ENCODE data around the gene DPH6.

Gene DPH6

DNA sequence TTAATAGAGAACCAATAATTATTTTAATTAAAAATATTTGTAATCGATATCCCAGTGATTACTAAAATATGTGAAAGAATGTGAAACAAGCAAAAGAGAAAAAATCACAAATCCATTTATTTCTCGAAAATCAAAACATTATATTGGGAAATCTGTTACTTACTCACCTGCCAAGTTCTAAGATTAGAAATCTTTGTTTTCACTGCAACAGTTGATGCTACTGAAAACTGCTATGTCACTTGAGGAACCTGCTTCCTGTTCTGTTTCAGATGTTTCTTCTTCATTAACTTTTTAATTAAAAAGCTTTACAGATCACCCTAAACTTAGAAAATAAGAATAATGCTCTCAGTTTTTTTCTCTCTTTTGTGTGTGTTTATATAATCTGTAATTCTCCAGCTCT is 13.7 kb upstream of the DPH6 start:
- H3K9me2 ChIP-seq (replicated peaks; ENCODE audit: insufficient read depth, low read length): no peaks in the 10 kb centered on the region
- no peaks in the 10 kb centered on the region for H3F3A ChIP-seq (ENCODE audit: insufficient read depth)
- H3K9me3 ChIP-seq (ENCODE audit: insufficient read depth, low read length): no peaks in the 10 kb centered on the region
- H4K20me1 ChIP-seq (ENCODE audit: low read depth, low read length): no peaks in the 10 kb centered on the region
- H3K4me3 ChIP-seq (ENCODE audit: insufficient read depth, low read length, poor library complexity, severe bottlenecking): no peak overlapping the region
- no peaks in the 10 kb centered on the region for H3K27me3 ChIP-seq (ENCODE audit: low read length)
- no peak overlapping the region for H3K4me2 ChIP-seq (ENCODE audit: low read depth, low read length, poor library complexity, severe bottlenecking)
- TF ChIP-seq, protein P1, sequence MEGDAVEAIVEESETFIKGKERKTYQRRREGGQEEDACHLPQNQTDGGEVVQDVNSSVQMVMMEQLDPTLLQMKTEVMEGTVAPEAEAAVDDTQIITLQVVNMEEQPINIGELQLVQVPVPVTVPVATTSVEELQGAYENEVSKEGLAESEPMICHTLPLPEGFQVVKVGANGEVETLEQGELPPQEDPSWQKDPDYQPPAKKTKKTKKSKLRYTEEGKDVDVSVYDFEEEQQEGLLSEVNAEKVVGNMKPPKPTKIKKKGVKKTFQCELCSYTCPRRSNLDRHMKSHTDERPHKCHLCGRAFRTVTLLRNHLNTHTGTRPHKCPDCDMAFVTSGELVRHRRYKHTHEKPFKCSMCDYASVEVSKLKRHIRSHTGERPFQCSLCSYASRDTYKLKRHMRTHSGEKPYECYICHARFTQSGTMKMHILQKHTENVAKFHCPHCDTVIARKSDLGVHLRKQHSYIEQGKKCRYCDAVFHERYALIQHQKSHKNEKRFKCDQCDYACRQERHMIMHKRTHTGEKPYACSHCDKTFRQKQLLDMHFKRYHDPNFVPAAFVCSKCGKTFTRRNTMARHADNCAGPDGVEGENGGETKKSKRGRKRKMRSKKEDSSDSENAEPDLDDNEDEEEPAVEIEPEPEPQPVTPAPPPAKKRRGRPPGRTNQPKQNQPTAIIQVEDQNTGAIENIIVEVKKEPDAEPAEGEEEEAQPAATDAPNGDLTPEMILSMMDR (IDR thresholded peaks at IDR 0.05; ENCODE audit: insufficient read depth, low read length, poor library complexity, severe bottlenecking): no peak
- no peak for TF ChIP-seq EZH2phosphoT487 (conservative IDR thresholded peaks at IDR 0.05; ENCODE audit: low read length)
- H3K9ac ChIP-seq (ENCODE audit: low read length): no peak overlapping the region
- H3K79me2 ChIP-seq (ENCODE audit: insufficient read depth, low read length): no peaks in the 10 kb centered on the region
- no peak overlapping the region for H2AFZ ChIP-seq (ENCODE audit: low read depth, low read length, severe bottlenecking)
- no peak overlapping the region for H3K27ac ChIP-seq (ENCODE audit: low read depth, low read length)
- H3K36me3 ChIP-seq (ENCODE audit: low read length): no peaks in the 10 kb centered on the region

DNA sequence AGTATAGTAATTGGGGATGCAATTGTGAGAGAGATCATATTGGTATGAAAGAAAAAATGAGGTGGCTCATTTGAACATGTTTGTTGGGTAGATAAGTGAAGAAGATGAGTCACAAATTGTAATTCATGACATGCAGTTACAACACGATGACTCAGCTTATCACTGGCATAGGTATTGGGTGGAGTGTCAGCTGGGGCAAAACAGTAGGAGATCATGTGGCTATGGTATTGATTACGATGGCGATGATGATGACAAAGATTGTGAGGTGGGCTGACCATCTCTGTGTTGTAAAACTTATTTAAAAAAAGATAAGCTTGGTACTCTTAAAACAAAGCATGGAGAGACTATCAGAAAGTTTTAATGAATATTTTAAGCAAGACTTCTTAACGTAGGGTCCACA is 11.6 kb upstream of the DPH6 start:
- no peaks in the 10 kb centered on the region for H3K9me3 ChIP-seq (ENCODE audit: insufficient read depth, low read length)
- H3K27me3 ChIP-seq (ENCODE audit: low read length): no peaks in the 10 kb centered on the region
- no peak overlapping the region for H3K4me3 ChIP-seq (ENCODE audit: insufficient read depth, low read length, poor library complexity, severe bottlenecking)
- no peaks in the 10 kb centered on the region for H3K79me2 ChIP-seq (ENCODE audit: insufficient read depth, low read length)
- H3K27ac ChIP-seq (ENCODE audit: low read depth, low read length): no peak overlapping the region
- H3F3A ChIP-seq (ENCODE audit: insufficient read depth): no peaks in the 10 kb centered on the region
- no peaks in the 10 kb centered on the region for H3K36me3 ChIP-seq (ENCODE audit: low read length)
- H3K9me2 ChIP-seq (replicated peaks; ENCODE audit: insufficient read depth, low read length): no peaks in the 10 kb centered on the region
- no peaks in the 10 kb centered on the region for H4K20me1 ChIP-seq (ENCODE audit: low read depth, low read length)
- no peak overlapping the region for H3K4me2 ChIP-seq (ENCODE audit: low read depth, low read length, poor library complexity, severe bottlenecking)
- H3K9ac ChIP-seq (ENCODE audit: low read length): no peak overlapping the region
- no peak for TF ChIP-seq EZH2phosphoT487 (conservative IDR thresholded peaks at IDR 0.05; ENCODE audit: low read length)
- TF ChIP-seq, protein P1 (IDR thresholded peaks at IDR 0.05; ENCODE audit: insufficient read depth, low read length, poor library complexity, severe bottlenecking): no peak
- no peak overlapping the region for H2AFZ ChIP-seq (ENCODE audit: low read depth, low read length, severe bottlenecking)

- no peaks in the 10 kb centered on the region for H3K27me3 ChIP-seq (ENCODE audit: low read length)
- TF ChIP-seq, protein P1 (IDR thresholded peaks at IDR 0.05; ENCODE audit: insufficient read depth, low read length, poor library complexity, severe bottlenecking): no peak
- no peak for TF ChIP-seq EZH2phosphoT487 (conservative IDR thresholded peaks at IDR 0.05; ENCODE audit: low read length)
These were observed 11.0 kb upstream of the DPH6 start for GRCh38 chr15:35557012-35557411.

More at GRCh38 chr15:35557012-35557411, 11.0 kb upstream of the DPH6 start:
- Histone ChIP-seq H3K9ac (ENCODE audit: low read length) (no peak overlapping the region), H3F3A (ENCODE audit: insufficient read depth) (no peaks in the 10 kb centered on the region), H2AFZ (ENCODE audit: low read depth, low read length, severe bottlenecking) (no peak overlapping the region), H3K4me3 (ENCODE audit: insufficient read depth, low read length, poor library complexity, severe bottlenecking) (no peak overlapping the region), H3K9me2 (replicated peaks; ENCODE audit: insufficient read depth, low read length) (no peaks in the 10 kb centered on the region), H3K27ac (ENCODE audit: low read depth, low read length) (no peak overlapping the region), H4K20me1 (ENCODE audit: low read depth, low read length) (no peaks in the 10 kb centered on the region), H3K4me2 (ENCODE audit: low read depth, low read length, poor library complexity, severe bottlenecking) (no peak overlapping the region), H3K36me3 (ENCODE audit: low read length) (no peaks in the 10 kb centered on the region), H3K9me3 (ENCODE audit: insufficient read depth, low read length) (no peaks in the 10 kb centered on the region), H3K79me2 (ENCODE audit: insufficient read depth, low read length) (no peaks in the 10 kb centered on the region)
